PC-9 (cell line): ENCODE data around the gene VPS8.

Experiments used
- EZH2 ChIP-seq: fragments of 200-600 bp; sonication (generic); IDR thresholded peaks from 2 replicates; pipeline ENCODE4 v1.8.0; 2017; ENCODE audit warnings: antibody characterized with exemption, low read depth
- TF ChIP-seq, protein P1 (sequence below): fragments of 200-600 bp; sonication (generic); conservative IDR thresholded peaks from 2 replicates; pipeline ENCODE4 v1.6.1; 2017; ENCODE audit warnings: mixed run types, antibody characterized with exemption, mild to moderate bottlenecking, moderate library complexity

DNA sequence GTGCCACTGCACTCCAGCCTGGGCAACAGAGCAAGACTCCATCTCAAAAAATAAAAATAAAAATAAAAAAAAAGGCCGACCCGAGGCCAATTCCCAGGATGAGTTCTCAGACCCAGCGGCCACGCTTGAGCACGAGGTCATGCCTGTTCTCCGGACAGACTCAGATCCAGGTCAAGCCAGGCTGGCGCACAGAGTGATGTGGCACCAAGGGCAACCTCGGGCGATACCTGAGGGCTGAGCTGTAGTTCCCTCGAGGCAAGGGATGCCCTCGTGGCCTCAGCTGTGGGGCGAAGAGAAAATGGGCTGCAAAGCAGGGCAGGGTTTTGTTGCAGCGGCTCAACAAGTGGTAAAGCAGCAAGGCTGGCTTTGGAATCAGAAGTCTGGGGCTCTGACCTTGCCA, 263.6 kb downstream of the VPS8 start:
- TF ChIP-seq, protein P1, sequence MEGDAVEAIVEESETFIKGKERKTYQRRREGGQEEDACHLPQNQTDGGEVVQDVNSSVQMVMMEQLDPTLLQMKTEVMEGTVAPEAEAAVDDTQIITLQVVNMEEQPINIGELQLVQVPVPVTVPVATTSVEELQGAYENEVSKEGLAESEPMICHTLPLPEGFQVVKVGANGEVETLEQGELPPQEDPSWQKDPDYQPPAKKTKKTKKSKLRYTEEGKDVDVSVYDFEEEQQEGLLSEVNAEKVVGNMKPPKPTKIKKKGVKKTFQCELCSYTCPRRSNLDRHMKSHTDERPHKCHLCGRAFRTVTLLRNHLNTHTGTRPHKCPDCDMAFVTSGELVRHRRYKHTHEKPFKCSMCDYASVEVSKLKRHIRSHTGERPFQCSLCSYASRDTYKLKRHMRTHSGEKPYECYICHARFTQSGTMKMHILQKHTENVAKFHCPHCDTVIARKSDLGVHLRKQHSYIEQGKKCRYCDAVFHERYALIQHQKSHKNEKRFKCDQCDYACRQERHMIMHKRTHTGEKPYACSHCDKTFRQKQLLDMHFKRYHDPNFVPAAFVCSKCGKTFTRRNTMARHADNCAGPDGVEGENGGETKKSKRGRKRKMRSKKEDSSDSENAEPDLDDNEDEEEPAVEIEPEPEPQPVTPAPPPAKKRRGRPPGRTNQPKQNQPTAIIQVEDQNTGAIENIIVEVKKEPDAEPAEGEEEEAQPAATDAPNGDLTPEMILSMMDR = no peak
- no peak for TF ChIP-seq EZH2
